HCT116 (cell line): ENCODE results near the gene CDON.

Source experiments
- CTCF ChIP-seq, 3 experiments: fragments of 200-600 bp in 1 of 3; sonication (generic) in 1 of 3; IDR thresholded peaks in 2 of 3; conservative IDR thresholded peaks in 1 of 3; 2 replicates each; pipeline ENCODE4 v1.5.1; 2012 to 2017; ENCODE audit warnings: low read depth in 2 of 3, low read length in 2 of 3, antibody characterized with exemption in 1 of 3, borderline replicate concordance in 1 of 3, control low read depth in 1 of 3, mild to moderate bottlenecking in 1 of 3, mixed read lengths in 1 of 3, mixed run types in 1 of 3, moderate library complexity in 1 of 3; ENCODE audit not compliant: insufficient read depth in 1 of 3
- ELF1 ChIP-seq: IDR thresholded peaks from 2 replicates; pipeline ENCODE4 v1.6.1; 2012; ENCODE audit warnings: low read depth, borderline replicate concordance
- EZH2 ChIP-seq: fragments of 200-600 bp; sonication (generic); IDR thresholded peaks from 2 replicates; pipeline ENCODE4 v1.6.1; 2017; ENCODE audit warnings: antibody characterized with exemption, mixed run types
- EZH2phosphoT487 ChIP-seq: fragments of 200-600 bp; IDR thresholded peaks from 2 replicates; pipeline ENCODE4 v1.6.1; 2018; ENCODE audit warnings: antibody characterized with exemption, borderline replicate concordance
- MAX ChIP-seq: IDR thresholded peaks from 2 replicates; pipeline ENCODE4 v1.6.1; 2012
- POLR2A ChIP-seq: IDR thresholded peaks from 2 replicates; pipeline ENCODE4 v1.7.0; 2011; ENCODE audit warnings: borderline replicate concordance; ENCODE audit not compliant: insufficient read depth, insufficient read length; ENCODE audit errors: extremely low read depth
- POLR2AphosphoS5 ChIP-seq: IDR thresholded peaks from 2 replicates; pipeline ENCODE4 v1.6.1; 2011; ENCODE audit warnings: mild to moderate bottlenecking, low read depth, low read length, moderate library complexity
- RAD21 ChIP-seq: IDR thresholded peaks from 2 replicates; pipeline ENCODE4 v1.6.1; 2012; ENCODE audit warnings: low read depth, mild to moderate bottlenecking

- TF ChIP-seq CTCF (IDR thresholded peaks at IDR 0.05 in 2 of 3, conservative IDR thresholded peaks at IDR 0.05 in 1 of 3; ENCODE audit: borderline replicate concordance in 1 of 3, insufficient read depth in 1 of 3, low read depth in 2 of 3, low read length in 2 of 3), result no peak
- TF ChIP-seq ELF1, result no peak
- TF ChIP-seq EZH2, result no peak
- TF ChIP-seq MAX, result no peak
- no peak for TF ChIP-seq EZH2phosphoT487
- no peak for TF ChIP-seq POLR2A
- TF ChIP-seq RAD21, result no peak
- TF ChIP-seq POLR2AphosphoS5, result no peak
These were observed 131.0 kb downstream of the CDON start for GRCh38 chr11:125931668-125932067.
